ENCODE results near the gene PDE4B. TPM values are rescaled to one million over a fixed set of nuclear protein-coding genes. Genes with fewer than 3 reads are reported as not detected.

Gene PDE4B
- total RNA-seq, 1 donor from 2014 or later, result 0.57 TPM

GRCh38 chr1:66206563-66207144, 414.0 kb downstream of the PDE4B start:
- no peak for TF ChIP-seq CTCF (IDR thresholded peaks at IDR 0.05)
- no peak for DNase-seq (ENCODE audit: low spot score)

GRCh38 chr1:66207484-66207883, 414.8 kb downstream of the PDE4B start:
- DNase-seq (ENCODE audit: low spot score), result no peak
- Mint-ChIP-seq H3K4me3 (ENCODE audit: unreplicated experiment) (no peak overlapping the region), H3K4me1 (ENCODE audit: low read depth) (peaks cover 10% of the 10 kb centered on the region), H3K27me3 (ENCODE audit: low read depth) (peaks cover 2% of the 10 kb centered on the region), H3K27ac (ENCODE audit: unreplicated experiment) (no peak overlapping the region), H3K9me3 (ENCODE audit: low read depth) (peaks cover 15% of the 10 kb centered on the region), H3K36me3 (ENCODE audit: low read depth) (peaks cover 3% of the 10 kb centered on the region)
- TF ChIP-seq CTCF (IDR thresholded peaks at IDR 0.05), result no peak

More at GRCh38 chr1:66206563-66207144, 414.0 kb downstream of the PDE4B start:
- Mint-ChIP-seq H3K27ac (ENCODE audit: unreplicated experiment) (peak overlapping the region; percentile 13), H3K4me1 (ENCODE audit: low read depth) (peaks cover 10% of the 10 kb centered on the region), H3K27me3 (ENCODE audit: low read depth) (peaks cover 2% of the 10 kb centered on the region), H3K9me3 (ENCODE audit: low read depth) (peaks cover 15% of the 10 kb centered on the region), H3K36me3 (ENCODE audit: low read depth) (peaks cover 3% of the 10 kb centered on the region), H3K4me3 (ENCODE audit: unreplicated experiment) (no peak overlapping the region)

GRCh38 chr1:66208632-66209031, 415.9 kb downstream of the PDE4B start:
- Mint-ChIP-seq H3K36me3 (ENCODE audit: low read depth) (peaks cover 1% of the 10 kb centered on the region), H3K4me1 (ENCODE audit: low read depth) (peaks cover 10% of the 10 kb centered on the region), H3K27ac (ENCODE audit: unreplicated experiment) (no peak overlapping the region), H3K4me3 (ENCODE audit: unreplicated experiment) (no peak overlapping the region), H3K27me3 (ENCODE audit: low read depth) (no peaks in the 10 kb centered on the region), H3K9me3 (ENCODE audit: low read depth) (peaks cover 5% of the 10 kb centered on the region)
- TF ChIP-seq CTCF (IDR thresholded peaks at IDR 0.05), result no peak
- DNase-seq (ENCODE audit: low spot score), result no peak

GRCh38 chr1:66210635-66211244, 418.0 kb downstream of the PDE4B start:
- Mint-ChIP-seq H3K9me3 (ENCODE audit: low read depth) (no peaks in the 10 kb centered on the region), H3K27me3 (ENCODE audit: low read depth) (no peaks in the 10 kb centered on the region), H3K4me1 (ENCODE audit: low read depth) (peaks cover 10% of the 10 kb centered on the region), H3K4me3 (ENCODE audit: unreplicated experiment) (no peak overlapping the region), H3K27ac (ENCODE audit: unreplicated experiment) (no peak overlapping the region), H3K36me3 (ENCODE audit: low read depth) (no peaks in the 10 kb centered on the region)
- no peak for TF ChIP-seq CTCF (IDR thresholded peaks at IDR 0.05)
- no peak for DNase-seq (ENCODE audit: low spot score)

- Mint-ChIP-seq H3K9me3 (ENCODE audit: low read depth) (no peaks in the 10 kb centered on the region), H3K4me1 (ENCODE audit: low read depth) (peaks cover 8% of the 10 kb centered on the region), H3K27ac (ENCODE audit: unreplicated experiment) (no peak overlapping the region), H3K27me3 (ENCODE audit: low read depth) (no peaks in the 10 kb centered on the region), H3K36me3 (ENCODE audit: low read depth) (no peaks in the 10 kb centered on the region), H3K4me3 (ENCODE audit: unreplicated experiment) (no peak overlapping the region)
- TF ChIP-seq CTCF (IDR thresholded peaks at IDR 0.05), result no peak
- DNase-seq (ENCODE audit: low spot score), result no peak
Observed at GRCh38 chr1:66211521-66211920, 418.8 kb downstream of the PDE4B start.
